GM19397 (cell line): Measurements from ENCODE around the gene RBP7.
"Not testable (repeated sequence)": the region's sequence is repeated elsewhere in the genome, so short reads cannot be mapped to it uniquely, and the experiment has no call there.

Experiments
- ATAC-seq: cut with Tn5 transposase; IDR thresholded peaks from one replicate; pipeline ENCODE4 v1.9.1; 2021; ENCODE audit warnings: mild to moderate bottlenecking, moderate library complexity; ENCODE audit not compliant: unreplicated experiment

RBP7 gene

GRCh38 chr1:10028956-10029500, 32.0 kb downstream of the RBP7 start:
- ATAC-seq, result not testable (repeated sequence)

- no peak for ATAC-seq
Observed at GRCh38 chr1:10031461-10031860, 34.4 kb downstream of the RBP7 start.

DNA sequence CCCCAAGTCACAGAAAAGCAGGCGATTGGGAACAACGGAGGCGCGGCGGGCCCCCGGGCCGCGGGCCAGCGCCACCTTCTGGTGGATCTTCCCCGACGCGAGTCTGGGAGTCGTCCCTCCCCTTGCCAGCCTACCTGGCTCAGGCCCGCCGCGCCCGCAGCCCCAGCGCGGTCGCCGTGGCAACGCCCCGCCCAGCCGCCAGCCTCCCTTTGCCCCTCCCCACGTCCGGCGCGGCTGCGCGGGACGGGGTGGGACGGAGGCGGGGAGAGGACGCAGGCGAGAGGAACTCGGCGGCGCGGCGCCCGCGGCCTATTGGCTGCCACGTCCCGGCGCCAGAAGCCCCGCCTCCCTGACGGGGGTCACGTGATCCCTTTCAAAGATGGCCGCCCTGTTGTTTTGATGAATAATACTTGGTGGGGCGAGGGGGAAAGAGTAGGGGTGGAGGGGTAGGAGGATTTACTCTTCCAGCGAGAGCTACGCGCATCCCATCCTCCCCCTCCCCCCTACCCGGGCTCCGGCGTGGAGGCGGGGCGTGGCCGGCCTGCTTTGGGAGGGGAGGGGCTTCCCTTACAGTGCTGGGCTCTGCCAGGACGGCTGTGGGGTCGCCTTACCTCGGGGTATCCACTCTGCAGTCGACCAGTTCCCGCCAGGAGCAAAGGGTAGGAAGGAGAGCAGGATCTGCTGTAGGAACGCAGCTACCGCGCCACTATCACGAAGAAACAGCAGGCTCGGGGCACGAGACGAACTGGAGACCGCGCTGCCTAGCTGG, 35.7 kb downstream of the RBP7 start, which contains the start of gene UBE4B:
Gene UBE4B, plus strand, starts transcription at position 369 of the 769 bp plus-strand sequence. CDS start 713 bp downstream, outside the sequence.
- ATAC-seq, result peak; percentile 95

- peak; percentile 5 for ATAC-seq
Observed at GRCh38 chr1:10033359-10033845, 36.4 kb downstream of the RBP7 start.

DNA sequence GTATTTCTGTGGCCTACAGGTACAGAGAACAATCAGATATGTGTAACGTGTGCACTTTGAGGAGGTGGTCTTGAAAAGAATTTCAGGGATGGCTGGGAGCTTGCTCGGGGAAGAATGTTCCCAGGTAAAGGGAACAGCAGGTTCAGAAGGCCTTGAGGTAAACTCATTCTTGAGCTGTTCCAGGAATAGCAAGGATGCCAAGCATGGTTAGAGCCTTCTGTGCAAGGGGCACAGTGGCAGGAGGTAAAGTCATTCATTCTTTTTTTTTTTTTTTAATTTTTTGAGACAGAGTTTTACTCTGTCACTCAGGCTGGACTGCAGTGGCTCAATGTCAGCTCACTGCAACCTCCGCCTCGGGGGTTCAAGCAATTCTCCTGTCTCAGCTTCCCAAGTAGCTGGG, 45.7 kb downstream of the RBP7 start:
- ATAC-seq, result no peak

GRCh38 chr1:10045480-10046355, 48.7 kb downstream of the RBP7 start:
- no peak for ATAC-seq

GRCh38 chr1:10046356-10047085, 49.5 kb downstream of the RBP7 start:
- no peak for ATAC-seq

DNA sequence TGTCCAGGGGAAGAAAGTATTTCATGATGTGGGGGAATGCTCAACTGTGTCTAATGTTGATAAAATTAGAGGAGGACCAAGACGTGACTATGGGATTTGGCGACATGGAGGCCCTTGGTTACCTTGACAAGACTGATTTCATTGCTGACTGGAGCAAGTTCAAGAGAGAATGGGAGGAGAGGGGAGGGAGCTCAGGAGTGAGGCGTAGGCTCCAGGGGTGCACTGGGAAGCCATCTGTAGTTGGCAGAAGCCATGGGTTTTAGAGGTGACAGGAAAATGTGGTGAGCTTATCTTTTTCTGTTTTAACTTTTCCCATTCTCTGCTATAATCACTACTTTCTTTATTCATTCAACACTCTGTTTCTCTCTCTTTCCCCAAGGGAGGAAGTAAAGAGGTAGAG, 51.6 kb downstream of the RBP7 start:
- ATAC-seq, result no peak

DNA sequence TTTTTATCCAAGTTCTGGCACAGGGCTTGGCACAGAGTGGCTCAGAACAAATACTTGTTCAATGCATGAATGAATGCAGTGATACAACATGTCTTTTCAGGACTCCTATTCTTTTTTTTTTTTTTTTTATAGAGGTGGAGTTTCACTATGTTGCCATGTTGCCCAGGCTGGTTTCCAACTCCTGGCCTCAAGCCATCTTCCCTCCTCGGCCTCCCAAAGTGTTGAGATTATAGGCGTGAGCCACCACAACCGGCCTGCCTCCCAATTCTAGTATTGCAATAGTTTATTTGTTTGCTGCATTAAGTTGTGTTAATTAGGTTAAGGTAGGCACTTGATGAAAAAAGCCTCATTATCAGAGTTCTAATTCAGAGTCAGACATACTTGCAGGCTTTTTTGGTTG, 53.6 kb downstream of the RBP7 start:
- no peak for ATAC-seq

DNA sequence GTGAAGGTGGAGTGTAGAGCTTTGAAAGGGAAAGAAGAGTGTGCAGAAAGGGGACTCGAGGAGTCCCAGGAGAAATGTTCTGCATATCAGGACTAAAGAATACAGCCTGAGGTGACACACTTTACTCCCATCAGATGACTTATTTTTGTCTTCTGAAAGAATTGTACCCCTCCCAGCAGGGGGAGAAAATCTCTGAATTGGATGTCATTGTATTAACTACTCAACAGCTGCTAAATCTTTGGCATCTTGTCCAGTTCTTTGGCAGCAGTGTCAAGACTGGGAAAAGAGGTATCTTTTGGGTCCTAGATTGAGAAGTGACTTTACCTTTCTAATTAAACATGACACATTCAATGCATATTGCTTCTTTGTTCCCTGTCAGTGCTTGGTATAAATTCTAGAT, 54.6 kb downstream of the RBP7 start:
- no peak for ATAC-seq

DNA sequence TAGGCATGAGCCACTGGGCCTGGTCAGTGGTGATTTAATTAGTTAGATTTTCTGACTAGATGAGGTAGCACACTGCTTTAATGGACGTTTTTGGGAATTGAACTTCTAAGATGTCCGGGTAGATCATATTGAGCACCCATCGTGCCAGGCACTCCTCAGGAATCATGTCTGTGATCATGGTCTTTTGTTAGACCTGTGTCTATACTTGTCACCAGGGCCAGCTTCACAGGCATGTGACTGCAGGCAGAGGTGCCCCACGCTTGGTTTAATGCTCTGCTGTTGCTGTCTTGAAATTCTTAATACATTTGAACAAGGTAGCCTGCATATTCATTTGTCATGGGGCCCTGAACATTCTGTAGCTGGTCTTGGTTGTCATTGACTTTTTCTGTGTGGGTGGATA, 55.3 kb downstream of the RBP7 start:
- no peak for ATAC-seq

GRCh38 chr1:10054465-10054864, 57.4 kb downstream of the RBP7 start:
- no peak for ATAC-seq

- no peak for ATAC-seq
Observed at GRCh38 chr1:10056599-10056987, 59.6 kb downstream of the RBP7 start.

DNA sequence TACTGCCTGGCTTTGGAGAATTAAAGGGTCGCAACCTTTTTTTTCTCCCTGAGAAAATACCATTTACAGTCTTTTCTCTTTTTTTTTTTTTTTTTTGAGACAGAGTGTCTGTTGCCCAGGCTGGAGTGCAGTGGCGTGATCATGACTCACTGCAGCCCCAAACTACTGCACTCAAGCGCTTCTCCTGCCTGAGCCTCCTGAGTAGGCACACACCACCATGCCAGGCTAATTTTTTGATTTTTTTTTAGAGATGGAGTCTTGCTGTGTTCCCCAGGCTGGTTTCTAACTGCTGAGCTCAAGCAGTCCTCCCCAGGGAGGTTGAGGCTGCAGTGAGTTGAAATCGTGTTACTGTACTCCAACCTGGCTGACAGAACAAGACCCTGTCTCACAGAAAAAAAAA, 60.3 kb downstream of the RBP7 start:
- no peak for ATAC-seq

- ATAC-seq, result no peak
Observed at GRCh38 chr1:10057796-10058195, 60.8 kb downstream of the RBP7 start.

GRCh38 chr1:10059342-10059718, 62.3 kb downstream of the RBP7 start:
- ATAC-seq, result no peak

DNA sequence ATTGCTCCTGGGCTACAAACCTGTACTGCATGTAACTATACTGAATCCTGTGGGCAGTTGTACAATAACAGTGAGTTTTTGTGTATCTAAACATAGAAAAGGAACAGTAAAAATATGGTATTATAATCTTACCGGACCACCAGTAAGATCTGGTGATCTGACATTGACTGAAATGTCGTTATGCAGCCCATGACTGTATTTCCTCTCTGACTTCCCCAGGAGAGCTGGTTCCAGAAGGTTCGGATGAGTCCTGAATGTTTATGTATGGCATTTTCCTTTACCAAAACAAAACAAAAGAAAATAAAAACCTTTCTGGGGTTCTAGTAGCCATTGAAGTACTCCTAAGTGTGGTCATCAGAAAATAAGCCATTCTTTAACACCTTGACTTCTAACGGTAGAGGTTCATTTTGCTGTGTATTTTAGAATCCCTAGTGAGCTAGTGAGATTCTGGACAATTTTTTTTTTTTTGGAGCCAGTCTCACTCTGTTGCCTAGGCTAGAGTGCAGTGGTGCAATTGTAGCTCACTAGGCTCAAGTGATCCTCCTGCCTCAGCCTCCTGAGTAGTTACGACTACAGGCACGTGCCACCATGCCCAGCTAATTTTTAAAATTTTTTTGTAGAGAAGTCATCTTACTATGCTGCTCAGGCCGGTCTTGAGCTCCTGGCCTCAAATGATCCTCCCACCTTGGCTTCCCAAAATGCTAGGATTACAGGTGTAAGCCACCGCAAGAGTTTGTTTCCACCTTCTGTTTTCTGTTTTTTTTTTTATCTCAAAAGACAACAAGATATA, 63.5 kb downstream of the RBP7 start:
- ATAC-seq, result no peak

DNA sequence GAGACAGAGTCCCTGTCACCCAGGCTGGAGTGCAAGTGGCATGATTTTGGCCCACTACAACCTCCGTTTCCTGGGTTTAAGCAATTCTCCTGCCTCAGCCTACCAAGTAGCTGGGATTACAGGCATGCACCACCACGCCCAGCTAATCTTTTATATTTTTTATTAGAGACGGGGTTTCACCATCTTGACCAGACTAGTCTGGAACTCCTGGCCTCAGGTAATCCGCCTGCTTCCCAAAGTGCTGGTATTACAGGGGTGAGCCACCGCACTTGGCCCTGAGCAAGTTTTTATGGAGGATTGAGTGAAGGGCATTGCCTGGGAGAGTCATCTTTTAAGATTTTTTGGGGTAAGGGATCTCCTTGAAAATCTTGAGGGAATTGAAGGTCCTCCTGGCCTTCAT, 64.2 kb downstream of the RBP7 start:
- no peak for ATAC-seq

DNA sequence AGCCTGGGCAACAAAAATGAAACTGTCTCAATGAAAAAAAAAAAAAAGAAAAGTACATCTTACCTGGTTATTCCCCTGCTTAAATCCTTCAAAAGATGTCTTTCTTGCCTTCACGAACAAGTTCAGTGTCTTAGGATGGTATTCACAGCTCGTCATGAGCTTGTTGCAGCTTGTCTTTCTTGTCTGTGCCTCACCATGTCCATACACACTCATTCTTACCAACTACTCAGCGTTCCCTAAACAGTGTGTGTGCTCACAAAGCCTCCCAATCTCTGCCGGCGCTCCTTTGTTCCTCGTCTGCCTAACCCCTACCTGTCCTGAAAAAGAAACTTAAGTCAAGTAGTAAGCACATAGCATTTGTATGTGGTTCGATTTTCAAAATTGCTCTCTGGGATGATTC, 66.8 kb downstream of the RBP7 start:
- no peak for ATAC-seq
